HEK293 (cell line): Measurements from ENCODE around the gene IL10RB.

Experiments
- CTCF ChIA-PET: fragments of 350-600 bp; formaldehyde crosslinking; extraction: SDS; loops from one replicate; lab custom pipeline; 2021; ENCODE audit warnings: antibody characterized with exemption; lab: Yijun Ruan, JAX
- POLR2A ChIA-PET: fragments of 300-600 bp; formaldehyde crosslinking; extraction: SDS; loops from one replicate; lab custom pipeline; 2020; ENCODE audit warnings: antibody characterized with exemption, inconsistent platforms; lab: Yijun Ruan, JAX
- H3K27ac ChIP-seq: fragments of 200-500 bp; sonication (Bioruptor generic); 2 replicates; pipeline ENCODE4 v1.5.1; 2014; ENCODE audit warnings: low read depth, low read length, control low read depth, inconsistent platforms; ENCODE audit errors: extremely low read depth
- H3K36me3 ChIP-seq, 2 experiments: fragments of 200-500 bp in 1 of 2; sonication (Bioruptor generic) in 1 of 2; 1 replicate in 1 of 2; 2 replicates in 1 of 2; pipeline ENCODE4 v1.5.1; 2014 to 2017; ENCODE audit warnings: inconsistent platforms in 2 of 2, low read length in 2 of 2; ENCODE audit not compliant: control insufficient read depth in 2 of 2, insufficient read depth in 1 of 2
- H3K4me1 ChIP-seq: fragments of 200-500 bp; sonication (Bioruptor generic); 2 replicates; pipeline ENCODE4 v1.5.1; 2014; ENCODE audit warnings: mild to moderate bottlenecking, low read length, inconsistent platforms; ENCODE audit not compliant: control insufficient read depth, insufficient read depth
- H3K4me3 ChIP-seq: 2 replicates; pipeline ENCODE4 v1.5.1; 2011; ENCODE audit warnings: low read depth, mild to moderate bottlenecking, control low read depth, low read length, moderate library complexity
- H3K9me3 ChIP-seq: fragments of 200-500 bp; sonication (Bioruptor generic); 2 replicates; pipeline ENCODE4 v1.5.1; 2014; ENCODE audit warnings: low read depth, low read length, inconsistent platforms; ENCODE audit not compliant: control insufficient read depth, insufficient read depth
- GLI2 ChIP-seq: fragments of 450-650 bp; formaldehyde crosslinking; IDR thresholded peaks from 2 replicates; pipeline ENCODE4; 2017; ENCODE audit warnings: missing biosample characterization, missing genetic modification characterization, low read depth, borderline replicate concordance
- GLIS2 ChIP-seq: fragments of 450-650 bp; formaldehyde crosslinking; IDR thresholded peaks from 2 replicates; pipeline ENCODE4 v1.5.1; 2016; ENCODE audit warnings: missing biosample characterization, missing genetic modification characterization
- KLF10 ChIP-seq: fragments of 450-650 bp; IDR thresholded peaks from 2 replicates; pipeline ENCODE4 v1.5.1; 2018; ENCODE audit warnings: missing biosample characterization, mild to moderate bottlenecking, missing genetic modification characterization
- PRDM6 ChIP-seq: fragments of 450-650 bp; formaldehyde crosslinking; IDR thresholded peaks from 2 replicates; pipeline ENCODE4 v1.5.1; 2017; ENCODE audit warnings: missing biosample characterization, missing genetic modification characterization
- ZBTB7A ChIP-seq: fragments of 450-650 bp; formaldehyde crosslinking; IDR thresholded peaks from 2 replicates; pipeline ENCODE4 v1.5.1; 2016; ENCODE audit warnings: low read depth, missing biosample characterization, missing genetic modification characterization
- ZNF112 ChIP-seq: fragments of 450-650 bp; formaldehyde crosslinking; IDR thresholded peaks from 2 replicates; pipeline ENCODE4 v1.5.0; 2017; ENCODE audit warnings: missing biosample characterization, missing genetic modification characterization
- ZNF175 ChIP-seq: fragments of 450-650 bp; formaldehyde crosslinking; IDR thresholded peaks from 2 replicates; pipeline ENCODE4 v1.5.1; 2016; ENCODE audit warnings: missing biosample characterization, missing genetic modification characterization
- ZNF266 ChIP-seq: fragments of 450-650 bp; formaldehyde crosslinking; IDR thresholded peaks from 2 replicates; pipeline ENCODE4 v1.5.1; 2016; ENCODE audit warnings: missing biosample characterization, missing genetic modification characterization, low read depth
- ZNF37A ChIP-seq: fragments of 450-650 bp; IDR thresholded peaks from 2 replicates; pipeline ENCODE4 v1.5.1; 2018; ENCODE audit warnings: missing biosample characterization, missing genetic modification characterization
- ZNF404 ChIP-seq: fragments of 450-650 bp; formaldehyde crosslinking; IDR thresholded peaks from 2 replicates; pipeline ENCODE4 v1.5.1; 2017; ENCODE audit warnings: missing biosample characterization, missing genetic modification characterization
- ZNF660 ChIP-seq: fragments of 450-650 bp; IDR thresholded peaks from 2 replicates; pipeline ENCODE4 v1.5.1; 2018; ENCODE audit warnings: missing biosample characterization, mild to moderate bottlenecking, missing genetic modification characterization
- ZNF747 ChIP-seq: fragments of 450-650 bp; formaldehyde crosslinking; IDR thresholded peaks from 2 replicates; pipeline ENCODE4 v1.5.1; 2016; ENCODE audit warnings: missing biosample characterization, missing genetic modification characterization
- ZNF76 ChIP-seq: fragments of 450-650 bp; formaldehyde crosslinking; IDR thresholded peaks from 2 replicates; pipeline ENCODE4; 2016; ENCODE audit warnings: low read depth, missing biosample characterization, missing genetic modification characterization, borderline replicate concordance
- ZNF837 ChIP-seq: fragments of 450-650 bp; formaldehyde crosslinking; IDR thresholded peaks from 2 replicates; pipeline ENCODE4 v1.5.1; 2016; ENCODE audit warnings: missing biosample characterization, missing genetic modification characterization
- ZSCAN5A ChIP-seq: fragments of 450-650 bp; formaldehyde crosslinking; IDR thresholded peaks from 2 replicates; pipeline ENCODE4 v1.5.1; 2016; ENCODE audit warnings: missing biosample characterization, missing genetic modification characterization
- TF ChIP-seq, protein P1 (sequence below): fragments of 450-650 bp; formaldehyde crosslinking; IDR thresholded peaks from 2 replicates; pipeline ENCODE4 v1.5.1; 2016; ENCODE audit warnings: missing biosample characterization, missing genetic modification characterization
- TF ChIP-seq, protein P2 (sequence below): sonication (generic); formaldehyde crosslinking; IDR thresholded peaks from 2 replicates; pipeline ENCODE4 v1.8.1; 2022; ENCODE audit warnings: mild to moderate bottlenecking, moderate library complexity, missing genetic modification reagents
- TF ChIP-seq, protein P3 (sequence below): fragments of 450-650 bp; formaldehyde crosslinking; IDR thresholded peaks from 2 replicates; pipeline ENCODE4 v1.5.1; 2016; ENCODE audit warnings: missing biosample characterization, missing genetic modification characterization, low read depth
- TF ChIP-seq, protein P4 (sequence below): fragments of 450-650 bp; formaldehyde crosslinking; IDR thresholded peaks from 2 replicates; pipeline ENCODE4 v1.5.1; 2016; ENCODE audit warnings: missing biosample characterization, missing genetic modification characterization

Gene IL10RB

GRCh38 chr21:33293136-33293535, 27.0 kb downstream of the IL10RB start:
- CTCF ChIA-PET, result no interaction called here
- no peak overlapping the region for H3K27ac ChIP-seq
- TF ChIP-seq GLI2 (tag by site-specific recombination), result no peak
- no peak for TF ChIP-seq ZBTB7A (tag by site-specific recombination)
- TF ChIP-seq ZNF266 (tag by site-specific recombination), result no peak
- TF ChIP-seq PRDM6, result no peak
- TF ChIP-seq ZSCAN5A (tag by site-specific recombination), result no peak
- no peak for TF ChIP-seq ZNF175 (tag by site-specific recombination)
- TF ChIP-seq ZNF660 (tag by site-specific recombination), result no peak
- no peak for TF ChIP-seq ZNF112
- TF ChIP-seq, protein P1, sequence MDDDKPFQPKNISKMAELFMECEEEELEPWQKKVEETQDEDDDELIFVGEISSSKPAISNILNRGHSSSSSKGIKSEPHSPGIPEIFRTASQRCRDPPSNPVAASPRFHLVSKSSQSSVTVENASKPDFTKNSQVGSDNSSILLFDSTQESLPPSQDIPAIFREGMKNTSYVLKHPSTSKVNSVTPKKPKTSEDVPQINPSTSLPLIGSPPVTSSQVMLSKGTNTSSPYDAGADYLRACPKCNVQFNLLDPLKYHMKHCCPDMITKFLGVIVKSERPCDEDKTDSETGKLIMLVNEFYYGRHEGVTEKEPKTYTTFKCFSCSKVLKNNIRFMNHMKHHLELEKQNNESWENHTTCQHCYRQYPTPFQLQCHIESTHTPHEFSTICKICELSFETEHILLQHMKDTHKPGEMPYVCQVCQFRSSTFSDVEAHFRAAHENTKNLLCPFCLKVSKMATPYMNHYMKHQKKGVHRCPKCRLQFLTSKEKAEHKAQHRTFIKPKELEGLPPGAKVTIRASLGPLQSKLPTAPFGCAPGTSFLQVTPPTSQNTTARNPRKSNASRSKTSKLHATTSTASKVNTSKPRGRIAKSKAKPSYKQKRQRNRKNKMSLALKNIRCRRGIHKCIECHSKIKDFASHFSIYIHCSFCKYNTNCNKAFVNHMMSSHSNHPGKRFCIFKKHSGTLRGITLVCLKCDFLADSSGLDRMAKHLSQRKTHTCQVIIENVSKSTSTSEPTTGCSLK, result no peak
- TF ChIP-seq, protein P2, sequence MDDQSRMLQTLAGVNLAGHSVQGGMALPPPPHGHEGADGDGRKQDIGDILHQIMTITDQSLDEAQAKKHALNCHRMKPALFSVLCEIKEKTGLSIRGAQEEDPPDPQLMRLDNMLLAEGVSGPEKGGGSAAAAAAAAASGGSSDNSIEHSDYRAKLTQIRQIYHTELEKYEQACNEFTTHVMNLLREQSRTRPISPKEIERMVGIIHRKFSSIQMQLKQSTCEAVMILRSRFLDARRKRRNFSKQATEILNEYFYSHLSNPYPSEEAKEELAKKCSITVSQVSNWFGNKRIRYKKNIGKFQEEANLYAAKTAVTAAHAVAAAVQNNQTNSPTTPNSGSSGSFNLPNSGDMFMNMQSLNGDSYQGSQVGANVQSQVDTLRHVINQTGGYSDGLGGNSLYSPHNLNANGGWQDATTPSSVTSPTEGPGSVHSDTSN (CRISPR knock-in tag), result no peak
- TF ChIP-seq KLF10 (tag by site-specific recombination), result no peak
- H3K9me3 ChIP-seq, result no peaks in the 10 kb centered on the region
- H3K4me3 ChIP-seq, result no peak overlapping the region
- no peaks in the 10 kb centered on the region for H3K4me1 ChIP-seq
- H3K36me3 ChIP-seq, result peaks cover 9 to 43% of the 10 kb centered on the region in 2 experiments; a peak in 2 of 3 replicates
- POLR2A ChIA-PET, result interaction anchor here (0.5 kb wide), 1 partner anchor 887 kb away, joined by 5 read pairs; no protein-coding TSS in a partner anchor

- H3K4me1 ChIP-seq, result no peaks in the 10 kb centered on the region
- H3K27ac ChIP-seq, result no peak overlapping the region
- H3K4me3 ChIP-seq, result no peak overlapping the region
- ChIA-PET POLR2A (interaction anchor here (0.5 kb wide), 1 partner anchor 888 kb away, joined by 5 read pairs; no protein-coding TSS in a partner anchor), CTCF (interaction anchor here (0.6 to 1.0 kb wide), 2 partner anchors 67 to 354 kb away, joined by 3 to 4 read pairs; no protein-coding TSS in a partner anchor)
- peaks cover 9 to 37% of the 10 kb centered on the region in 2 experiments; a peak in 2 of 3 replicates for H3K36me3 ChIP-seq
- no peak for TF ChIP-seq ZNF404 (tag by site-specific recombination)
- no peak for TF ChIP-seq ZNF76 (tag by site-specific recombination)
- H3K9me3 ChIP-seq, result no peaks in the 10 kb centered on the region
Observed at GRCh38 chr21:33293811-33294216, 27.6 kb downstream of the IL10RB start.

DNA sequence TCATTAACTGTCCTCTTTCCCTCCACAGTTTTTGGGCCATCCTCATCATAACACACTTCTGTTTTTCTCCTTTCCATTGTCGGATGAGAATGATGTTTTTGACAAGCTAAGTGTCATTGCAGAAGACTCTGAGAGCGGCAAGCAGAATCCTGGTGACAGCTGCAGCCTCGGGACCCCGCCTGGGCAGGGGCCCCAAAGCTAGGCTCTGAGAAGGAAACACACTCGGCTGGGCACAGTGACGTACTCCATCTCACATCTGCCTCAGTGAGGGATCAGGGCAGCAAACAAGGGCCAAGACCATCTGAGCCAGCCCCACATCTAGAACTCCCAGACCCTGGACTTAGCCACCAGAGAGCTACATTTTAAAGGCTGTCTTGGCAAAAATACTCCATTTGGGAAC, 30.0 kb downstream of the IL10RB start:
- ChIA-PET POLR2A (no interaction called here), CTCF (interaction anchor here (0.9 kb wide), 1 partner anchor 63 kb away, joined by 3 read pairs; no protein-coding TSS in a partner anchor)
- Histone ChIP-seq H3K4me1 (peaks cover 6% of the 10 kb centered on the region; the same call in 1 of the 2 replicates), H3K9me3 (no peaks in the 10 kb centered on the region), H3K27ac (no peak overlapping the region), H3K36me3 (peaks cover 9 to 24% of the 10 kb centered on the region in 2 experiments; a peak in 2 of 3 replicates), H3K4me3 (no peak overlapping the region)
- TF ChIP-seq ZNF747 (tag by site-specific recombination) (no peak), GLIS2 (tag by site-specific recombination) (no peak), ZNF37A (tag by site-specific recombination) (no peak), ZNF837 (no peak)
- TF ChIP-seq, protein P3, sequence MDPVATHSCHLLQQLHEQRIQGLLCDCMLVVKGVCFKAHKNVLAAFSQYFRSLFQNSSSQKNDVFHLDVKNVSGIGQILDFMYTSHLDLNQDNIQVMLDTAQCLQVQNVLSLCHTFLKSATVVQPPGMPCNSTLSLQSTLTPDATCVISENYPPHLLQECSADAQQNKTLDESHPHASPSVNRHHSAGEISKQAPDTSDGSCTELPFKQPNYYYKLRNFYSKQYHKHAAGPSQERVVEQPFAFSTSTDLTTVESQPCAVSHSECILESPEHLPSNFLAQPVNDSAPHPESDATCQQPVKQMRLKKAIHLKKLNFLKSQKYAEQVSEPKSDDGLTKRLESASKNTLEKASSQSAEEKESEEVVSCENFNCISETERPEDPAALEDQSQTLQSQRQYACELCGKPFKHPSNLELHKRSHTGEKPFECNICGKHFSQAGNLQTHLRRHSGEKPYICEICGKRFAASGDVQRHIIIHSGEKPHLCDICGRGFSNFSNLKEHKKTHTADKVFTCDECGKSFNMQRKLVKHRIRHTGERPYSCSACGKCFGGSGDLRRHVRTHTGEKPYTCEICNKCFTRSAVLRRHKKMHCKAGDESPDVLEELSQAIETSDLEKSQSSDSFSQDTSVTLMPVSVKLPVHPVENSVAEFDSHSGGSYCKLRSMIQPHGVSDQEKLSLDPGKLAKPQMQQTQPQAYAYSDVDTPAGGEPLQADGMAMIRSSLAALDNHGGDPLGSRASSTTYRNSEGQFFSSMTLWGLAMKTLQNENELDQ (tag by site-specific recombination), result no peak
- TF ChIP-seq, protein P4, sequence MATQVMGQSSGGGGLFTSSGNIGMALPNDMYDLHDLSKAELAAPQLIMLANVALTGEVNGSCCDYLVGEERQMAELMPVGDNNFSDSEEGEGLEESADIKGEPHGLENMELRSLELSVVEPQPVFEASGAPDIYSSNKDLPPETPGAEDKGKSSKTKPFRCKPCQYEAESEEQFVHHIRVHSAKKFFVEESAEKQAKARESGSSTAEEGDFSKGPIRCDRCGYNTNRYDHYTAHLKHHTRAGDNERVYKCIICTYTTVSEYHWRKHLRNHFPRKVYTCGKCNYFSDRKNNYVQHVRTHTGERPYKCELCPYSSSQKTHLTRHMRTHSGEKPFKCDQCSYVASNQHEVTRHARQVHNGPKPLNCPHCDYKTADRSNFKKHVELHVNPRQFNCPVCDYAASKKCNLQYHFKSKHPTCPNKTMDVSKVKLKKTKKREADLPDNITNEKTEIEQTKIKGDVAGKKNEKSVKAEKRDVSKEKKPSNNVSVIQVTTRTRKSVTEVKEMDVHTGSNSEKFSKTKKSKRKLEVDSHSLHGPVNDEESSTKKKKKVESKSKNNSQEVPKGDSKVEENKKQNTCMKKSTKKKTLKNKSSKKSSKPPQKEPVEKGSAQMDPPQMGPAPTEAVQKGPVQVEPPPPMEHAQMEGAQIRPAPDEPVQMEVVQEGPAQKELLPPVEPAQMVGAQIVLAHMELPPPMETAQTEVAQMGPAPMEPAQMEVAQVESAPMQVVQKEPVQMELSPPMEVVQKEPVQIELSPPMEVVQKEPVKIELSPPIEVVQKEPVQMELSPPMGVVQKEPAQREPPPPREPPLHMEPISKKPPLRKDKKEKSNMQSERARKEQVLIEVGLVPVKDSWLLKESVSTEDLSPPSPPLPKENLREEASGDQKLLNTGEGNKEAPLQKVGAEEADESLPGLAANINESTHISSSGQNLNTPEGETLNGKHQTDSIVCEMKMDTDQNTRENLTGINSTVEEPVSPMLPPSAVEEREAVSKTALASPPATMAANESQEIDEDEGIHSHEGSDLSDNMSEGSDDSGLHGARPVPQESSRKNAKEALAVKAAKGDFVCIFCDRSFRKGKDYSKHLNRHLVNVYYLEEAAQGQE, result no peak
